GM18870 (cell line): ENCODE measurements around the gene DVL3.
A peak's percentile ranks its signal among the peaks of the same experiment; 100 is the strongest.
"Not testable (repeated sequence)": the region's sequence is repeated elsewhere in the genome, so short reads cannot be mapped to it uniquely, and the experiment has no call there.

ENCODE experiments used
- ATAC-seq: cut with Tn5 transposase; IDR thresholded peaks from one replicate; pipeline ENCODE4 v1.9.1; 2021; ENCODE audit warnings: moderate library complexity; ENCODE audit not compliant: unreplicated experiment

Gene DVL3

GRCh38 chr3:184154885-184155643 is at the start of gene DVL3:
TSS of gene DVL3 (plus strand) at chr3:184155377. CDS start at chr3:184155636, 259 bp downstream.
- ATAC-seq = no peak

- no peak for ATAC-seq
Measured at GRCh38 chr3:184110316-184110725, 44.9 kb upstream of the DVL3 start.

GRCh38 chr3:184116017-184116416 is 39.2 kb upstream of the DVL3 start:
- ATAC-seq = no peak

GRCh38 chr3:184117636-184118035 is 37.5 kb upstream of the DVL3 start:
- no peak for ATAC-seq

GRCh38 chr3:184121031-184121430 is 34.1 kb upstream of the DVL3 start:
- ATAC-seq = not testable (repeated sequence)

- no peak for ATAC-seq
Measured at GRCh38 chr3:184126006-184126405, 29.2 kb upstream of the DVL3 start.

- no peak for ATAC-seq
Measured at GRCh38 chr3:184129012-184129411, 26.2 kb upstream of the DVL3 start.

GRCh38 chr3:184132945-184133344 is 22.2 kb upstream of the DVL3 start:
- no peak for ATAC-seq

- no peak for ATAC-seq
Measured at GRCh38 chr3:184133840-184134745, 21.1 kb upstream of the DVL3 start.

- ATAC-seq = peak; percentile 27
Measured at GRCh38 chr3:184134746-184135148, 20.4 kb upstream of the DVL3 start.

GRCh38 chr3:184135149-184135910 is 19.8 kb upstream of the DVL3 start, which contains the start of gene EIF2B5:
TSS of gene EIF2B5 (plus strand) at chr3:184135358. CDS start at chr3:184135386, 28 bp downstream.
- ATAC-seq = peak; percentile 78

- ATAC-seq = no peak
Measured at GRCh38 chr3:184135911-184136260, 19.3 kb upstream of the DVL3 start.

GRCh38 chr3:184140436-184140835 is 14.7 kb upstream of the DVL3 start:
- no peak for ATAC-seq

- ATAC-seq = no peak
Measured at GRCh38 chr3:184142199-184142598, 13.0 kb upstream of the DVL3 start.

GRCh38 chr3:184143327-184143726 is 11.8 kb upstream of the DVL3 start:
- no peak for ATAC-seq

- ATAC-seq = no peak
Measured at GRCh38 chr3:184144505-184144904, 10.7 kb upstream of the DVL3 start.

GRCh38 chr3:184145111-184145524 is 10.1 kb upstream of the DVL3 start:
- ATAC-seq = no peak

- no peak for ATAC-seq
Measured at GRCh38 chr3:184145751-184146270, 9.4 kb upstream of the DVL3 start.

- no peak for ATAC-seq
Measured at GRCh38 chr3:184148076-184148475, 7.1 kb upstream of the DVL3 start.

GRCh38 chr3:184149123-184149522 is 6.1 kb upstream of the DVL3 start:
- no peak for ATAC-seq

- ATAC-seq = not testable (repeated sequence)
Measured at GRCh38 chr3:184149770-184150169, 5.4 kb upstream of the DVL3 start.
